ENCODE measurements around the gene FAM174B.

DNA sequence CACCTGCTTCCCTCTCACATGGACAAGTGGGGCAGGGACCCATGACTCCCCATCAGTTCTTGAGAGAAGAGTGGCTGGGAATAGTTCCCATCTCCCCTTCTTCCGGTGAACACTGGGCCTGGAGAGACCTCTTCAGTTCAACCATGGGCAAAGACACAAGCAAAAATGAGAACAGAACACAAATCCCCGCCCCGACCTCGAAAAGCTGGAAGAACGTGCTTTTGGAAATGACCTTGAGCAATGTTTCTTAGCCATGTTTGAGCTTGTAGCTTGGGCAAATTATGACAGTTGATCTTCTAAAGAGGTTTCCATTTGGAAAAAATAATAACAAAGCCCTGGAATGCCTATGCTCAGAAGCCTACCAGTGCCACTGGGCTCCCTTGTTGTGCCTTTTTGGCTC lies 59.0 kb downstream of the FAM174B start:
- TF ChIP-seq, protein P1, sequence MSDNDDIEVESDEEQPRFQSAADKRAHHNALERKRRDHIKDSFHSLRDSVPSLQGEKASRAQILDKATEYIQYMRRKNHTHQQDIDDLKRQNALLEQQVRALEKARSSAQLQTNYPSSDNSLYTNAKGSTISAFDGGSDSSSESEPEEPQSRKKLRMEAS (IDR thresholded peaks at IDR 0.05) = no peak
- TF ChIP-seq, protein P2, sequence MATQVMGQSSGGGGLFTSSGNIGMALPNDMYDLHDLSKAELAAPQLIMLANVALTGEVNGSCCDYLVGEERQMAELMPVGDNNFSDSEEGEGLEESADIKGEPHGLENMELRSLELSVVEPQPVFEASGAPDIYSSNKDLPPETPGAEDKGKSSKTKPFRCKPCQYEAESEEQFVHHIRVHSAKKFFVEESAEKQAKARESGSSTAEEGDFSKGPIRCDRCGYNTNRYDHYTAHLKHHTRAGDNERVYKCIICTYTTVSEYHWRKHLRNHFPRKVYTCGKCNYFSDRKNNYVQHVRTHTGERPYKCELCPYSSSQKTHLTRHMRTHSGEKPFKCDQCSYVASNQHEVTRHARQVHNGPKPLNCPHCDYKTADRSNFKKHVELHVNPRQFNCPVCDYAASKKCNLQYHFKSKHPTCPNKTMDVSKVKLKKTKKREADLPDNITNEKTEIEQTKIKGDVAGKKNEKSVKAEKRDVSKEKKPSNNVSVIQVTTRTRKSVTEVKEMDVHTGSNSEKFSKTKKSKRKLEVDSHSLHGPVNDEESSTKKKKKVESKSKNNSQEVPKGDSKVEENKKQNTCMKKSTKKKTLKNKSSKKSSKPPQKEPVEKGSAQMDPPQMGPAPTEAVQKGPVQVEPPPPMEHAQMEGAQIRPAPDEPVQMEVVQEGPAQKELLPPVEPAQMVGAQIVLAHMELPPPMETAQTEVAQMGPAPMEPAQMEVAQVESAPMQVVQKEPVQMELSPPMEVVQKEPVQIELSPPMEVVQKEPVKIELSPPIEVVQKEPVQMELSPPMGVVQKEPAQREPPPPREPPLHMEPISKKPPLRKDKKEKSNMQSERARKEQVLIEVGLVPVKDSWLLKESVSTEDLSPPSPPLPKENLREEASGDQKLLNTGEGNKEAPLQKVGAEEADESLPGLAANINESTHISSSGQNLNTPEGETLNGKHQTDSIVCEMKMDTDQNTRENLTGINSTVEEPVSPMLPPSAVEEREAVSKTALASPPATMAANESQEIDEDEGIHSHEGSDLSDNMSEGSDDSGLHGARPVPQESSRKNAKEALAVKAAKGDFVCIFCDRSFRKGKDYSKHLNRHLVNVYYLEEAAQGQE (IDR thresholded peaks at IDR 0.05; ENCODE audit: low read depth) = no peak
- TF ChIP-seq TAF1 (IDR thresholded peaks at IDR 0.05; ENCODE audit: low read depth) (no peak), CEBPB (IDR thresholded peaks at IDR 0.05) (no peak), NFIC (IDR thresholded peaks at IDR 0.05) (no peak), CREB1 (IDR thresholded peaks at IDR 0.05; ENCODE audit: low read depth) (no peak), EP300 (IDR thresholded peaks at IDR 0.05; ENCODE audit: borderline replicate concordance) (no peak), RAD21 (IDR thresholded peaks at IDR 0.05; ENCODE audit: low read depth) (no peak), YY1 (IDR thresholded peaks at IDR 0.05; ENCODE audit: low read depth) (no peak)

Data from Ishikawa (cell line).